Activated T-helper 9 cell treated with anti-CD3 and anti-CD28 coated beads, Interleukin-2, amount 50 U/mL, for 16 hours (primary cell): Measurements from ENCODE around the gene NR3C1.

Experiments
- DNase-seq: peaks from one replicate; pipeline ENCODE4 v3.0.0-alpha.2; 2020; ENCODE audit warnings: low read depth

The NR3C1 gene

DNA sequence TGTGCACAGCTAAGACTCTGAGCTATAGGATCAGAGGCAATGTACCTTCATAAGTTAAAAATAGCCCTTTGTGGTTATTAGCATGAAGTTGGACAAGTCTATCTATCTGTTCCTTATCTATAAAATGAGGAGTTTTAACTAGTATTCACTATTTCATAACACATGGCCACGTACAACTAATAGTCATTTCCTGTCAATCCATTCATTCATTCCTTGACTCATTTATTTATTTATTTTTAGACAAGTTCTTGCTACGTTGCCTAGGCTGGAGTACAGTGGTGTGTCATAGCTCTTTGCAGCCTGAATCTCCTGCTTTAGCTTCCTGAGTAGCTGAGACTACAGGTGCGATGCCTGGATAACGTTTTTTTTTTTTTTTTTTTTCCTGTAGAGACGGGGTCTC is 92.1 kb downstream of the NR3C1 start:
- no peak for DNase-seq

DNA sequence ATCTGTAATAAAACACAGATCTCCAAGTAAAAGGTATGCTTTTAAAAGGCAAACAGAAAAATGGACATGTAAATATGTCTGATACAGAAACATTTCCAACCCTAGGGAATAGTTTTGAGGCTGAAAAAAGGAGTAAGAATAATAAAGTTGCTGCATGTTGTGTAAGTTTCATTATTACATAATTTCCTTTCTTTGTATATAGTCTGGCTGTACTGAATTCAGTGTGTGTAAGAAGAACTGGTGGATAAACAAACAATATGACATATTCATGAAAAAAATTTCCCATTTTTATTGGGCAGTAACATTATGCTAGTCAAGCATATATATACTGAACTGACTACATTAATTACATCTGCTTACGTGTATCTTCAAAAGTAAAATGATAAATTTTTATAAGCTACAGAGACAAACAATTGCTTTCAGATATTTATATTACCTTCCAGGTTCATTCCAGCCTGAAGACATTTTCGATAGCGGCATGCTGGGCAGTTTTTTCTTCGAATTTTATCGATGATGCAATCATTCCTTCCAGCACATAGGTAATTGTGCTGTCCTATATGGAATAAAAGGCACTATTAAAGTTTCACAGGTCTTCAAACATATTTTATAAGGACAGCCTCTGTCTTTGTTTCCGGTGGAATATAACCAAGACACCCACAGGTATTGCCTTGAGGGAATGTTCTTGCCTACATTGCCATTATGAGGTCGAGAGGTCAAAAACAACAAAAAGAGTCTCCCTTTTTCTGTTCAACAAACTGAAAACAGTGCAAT is 93.6 kb downstream of the NR3C1 start:
- DNase-seq: no peak

DNA sequence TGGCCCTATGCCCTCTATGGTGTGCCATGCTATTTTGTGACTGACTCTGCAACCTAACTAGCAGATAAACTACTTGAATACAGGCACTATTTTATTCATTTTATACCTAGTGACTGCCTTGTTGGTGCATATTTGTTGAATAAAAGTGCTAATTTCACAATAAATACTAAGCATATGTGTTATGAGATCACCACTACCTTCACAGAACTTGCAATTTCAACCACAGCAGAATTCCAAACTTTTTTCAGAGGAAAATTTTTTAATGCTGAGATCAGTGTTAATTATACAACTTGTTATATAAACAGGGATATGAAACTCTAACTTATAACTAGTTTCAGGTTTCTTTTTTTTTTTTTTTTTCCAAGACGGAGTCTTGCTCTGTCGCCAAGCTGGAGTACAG is 94.8 kb downstream of the NR3C1 start:
- DNase-seq: no peak

DNA sequence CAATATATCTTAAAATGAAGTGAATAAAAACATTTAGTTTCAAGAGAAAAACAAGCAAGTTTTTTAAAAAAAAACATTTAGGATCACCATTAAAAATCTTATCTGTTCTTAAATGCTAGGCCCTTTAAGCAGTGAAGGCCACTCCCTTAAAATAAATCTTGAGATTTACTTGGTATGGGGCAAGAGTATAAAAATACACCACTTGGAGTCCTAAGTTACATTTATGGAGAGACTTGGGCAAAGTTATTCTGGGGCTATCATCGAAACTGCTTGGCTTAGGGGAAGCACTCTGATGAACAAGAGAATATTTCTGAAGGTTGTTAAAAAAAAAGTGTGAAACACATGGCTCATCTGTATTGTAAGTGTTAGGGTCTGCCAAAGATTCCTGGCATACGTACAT is 97.4 kb downstream of the NR3C1 start:
- DNase-seq: no peak

DNA sequence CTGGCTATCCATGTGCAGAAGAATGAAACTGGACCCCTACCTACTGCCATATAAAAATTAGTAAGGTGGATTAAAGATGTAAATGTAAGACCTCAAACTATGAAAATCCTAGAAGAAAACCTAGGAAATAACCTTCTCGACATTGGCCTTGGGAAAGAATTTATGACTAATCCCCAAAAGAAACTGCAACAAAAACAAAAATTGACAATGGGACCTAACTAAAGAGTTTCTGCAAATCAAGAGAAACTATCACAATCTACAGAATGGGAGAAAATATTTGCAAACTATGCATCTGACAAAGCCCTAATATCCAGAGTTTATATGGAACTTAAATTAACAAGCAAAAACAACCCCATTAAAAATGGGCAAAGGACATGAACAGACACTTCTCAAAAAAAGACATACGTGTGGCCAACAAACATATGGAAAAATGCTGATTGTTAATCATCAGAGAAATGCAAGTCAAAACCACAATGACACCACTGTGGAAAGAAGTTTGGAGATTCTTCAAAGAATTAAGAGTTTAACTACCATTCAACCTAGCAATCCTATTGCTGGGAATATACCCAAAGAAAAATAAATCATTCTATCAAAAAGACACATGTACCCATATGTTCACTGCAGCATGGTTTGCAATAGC is 98.5 kb downstream of the NR3C1 start:
- DNase-seq: no peak

DNA sequence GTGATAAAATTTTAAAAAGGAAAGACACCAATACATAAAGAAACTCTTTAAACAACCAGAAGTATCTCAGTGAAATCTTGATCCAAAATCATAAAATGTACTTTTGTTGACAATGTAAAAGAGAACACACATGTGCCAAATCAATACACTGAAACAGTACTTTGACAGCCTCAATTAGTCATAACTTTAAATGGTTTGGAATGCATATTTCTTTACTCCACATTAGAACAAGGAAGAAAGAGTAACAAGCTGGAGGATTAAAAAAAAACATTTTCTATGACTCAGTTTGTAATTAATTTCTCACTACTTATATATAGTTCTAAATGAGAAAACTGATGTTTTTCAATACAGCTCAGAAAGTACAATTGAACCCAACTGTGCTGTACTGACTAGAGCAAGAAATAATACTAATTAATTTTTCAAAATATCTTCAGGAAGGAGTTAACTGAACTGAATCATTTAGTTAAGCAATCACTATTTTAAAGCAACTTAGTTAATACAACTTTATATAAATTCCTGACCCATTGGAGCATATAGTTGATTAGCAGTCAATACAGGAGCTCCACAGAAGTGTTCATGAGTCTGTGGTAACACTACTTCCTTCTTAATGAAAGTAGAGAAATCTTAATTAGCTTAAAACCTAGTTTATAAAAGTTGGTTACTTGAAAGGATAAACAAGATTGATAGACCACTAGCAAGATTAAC is 101.0 kb downstream of the NR3C1 start:
- DNase-seq: no peak

DNA sequence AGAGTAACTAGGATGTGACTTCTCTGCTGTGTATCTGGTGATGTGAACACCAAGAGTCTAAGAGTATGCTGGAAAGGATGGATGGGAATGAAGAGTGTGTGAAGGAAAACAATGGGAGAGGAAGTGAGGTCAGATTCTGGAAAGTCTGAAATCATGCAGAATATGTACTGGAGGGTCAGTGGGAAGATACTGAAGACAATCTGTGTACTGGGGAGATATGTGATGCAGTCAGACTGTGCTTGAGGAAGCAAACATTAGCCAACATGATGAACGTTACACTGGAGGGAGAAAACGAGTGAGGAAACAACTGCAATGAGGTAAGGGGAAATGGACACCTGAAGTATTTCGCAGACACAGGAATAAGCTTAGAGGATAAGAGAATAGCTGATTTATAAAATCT is 105.7 kb downstream of the NR3C1 start:
- no peak for DNase-seq

DNA sequence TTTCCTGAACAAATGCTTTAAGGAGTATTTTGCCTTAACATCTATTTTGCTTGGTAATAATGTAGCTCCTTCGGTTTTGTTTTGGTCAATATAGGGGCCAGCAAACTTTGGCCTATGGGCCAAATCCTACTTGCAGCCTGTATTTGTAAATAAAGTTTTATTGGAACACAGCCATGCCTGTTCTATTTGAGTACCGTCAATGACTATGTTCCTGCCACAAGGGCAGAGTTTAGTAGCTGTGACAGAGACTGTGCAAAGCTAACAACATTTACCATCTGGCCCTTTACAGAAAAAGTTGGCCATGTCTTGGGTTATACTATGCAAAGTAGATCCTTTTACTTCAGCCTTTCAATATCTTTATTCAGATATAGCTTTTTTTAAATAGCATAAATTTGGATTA is 113.4 kb downstream of the NR3C1 start:
- DNase-seq: no peak

DNA sequence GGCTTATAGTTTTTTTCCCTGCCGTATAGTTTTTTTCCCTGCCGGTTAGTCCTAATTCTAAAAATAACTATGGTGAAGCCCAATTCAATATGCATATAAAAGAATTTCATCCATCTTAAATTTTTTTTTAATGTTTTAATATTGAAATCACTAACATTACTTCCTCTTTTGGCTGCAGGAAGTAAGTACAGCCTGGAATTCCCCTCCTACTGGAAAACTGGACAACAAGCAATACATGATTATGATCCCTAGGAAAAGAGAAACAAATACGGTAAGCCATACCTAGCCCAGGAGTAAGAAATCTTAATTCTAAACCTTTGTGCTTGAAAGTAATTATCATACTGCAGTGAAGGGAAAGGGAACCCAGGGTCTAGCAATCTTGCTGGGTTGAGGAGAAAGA is 119.0 kb downstream of the NR3C1 start:
- DNase-seq: no peak

DNA sequence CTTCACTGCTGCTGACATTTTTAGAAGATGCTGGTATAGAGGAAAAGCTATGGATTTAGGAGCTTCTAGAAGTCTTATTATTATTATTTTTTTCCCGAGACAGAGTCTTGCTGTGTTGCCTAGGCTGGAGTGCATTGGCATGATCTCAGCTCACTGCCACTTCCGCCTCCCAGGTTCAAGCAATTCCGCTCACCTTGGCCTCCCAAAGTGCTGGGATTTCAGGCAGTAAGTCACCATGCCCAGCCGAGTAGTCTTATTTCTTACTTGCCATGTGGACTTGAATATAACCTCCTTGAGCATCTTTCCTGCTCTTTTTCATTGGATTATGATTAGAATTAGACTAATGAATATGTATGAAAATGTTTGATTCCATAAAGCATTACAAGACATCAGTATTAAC is 119.5 kb downstream of the NR3C1 start:
- no peak for DNase-seq

DNA sequence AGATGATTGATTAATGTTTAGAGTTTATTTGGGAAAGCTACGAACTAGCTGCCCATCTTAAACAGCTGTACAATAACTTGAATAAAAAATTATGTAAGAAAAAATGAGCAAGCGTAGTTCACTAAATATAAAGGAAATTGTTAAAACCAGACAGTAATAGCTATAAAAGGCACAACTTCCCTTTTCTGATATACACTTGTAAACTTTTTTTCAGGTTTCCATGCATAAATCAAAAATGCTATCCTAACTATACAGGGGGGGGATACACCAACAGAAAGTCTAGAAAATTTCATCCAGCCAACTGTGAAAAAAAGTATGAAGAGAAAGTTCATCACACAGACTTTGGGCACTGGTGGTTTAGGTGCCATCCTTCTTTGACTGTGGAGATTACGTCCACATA is 122.3 kb downstream of the NR3C1 start:
- no peak for DNase-seq

DNA sequence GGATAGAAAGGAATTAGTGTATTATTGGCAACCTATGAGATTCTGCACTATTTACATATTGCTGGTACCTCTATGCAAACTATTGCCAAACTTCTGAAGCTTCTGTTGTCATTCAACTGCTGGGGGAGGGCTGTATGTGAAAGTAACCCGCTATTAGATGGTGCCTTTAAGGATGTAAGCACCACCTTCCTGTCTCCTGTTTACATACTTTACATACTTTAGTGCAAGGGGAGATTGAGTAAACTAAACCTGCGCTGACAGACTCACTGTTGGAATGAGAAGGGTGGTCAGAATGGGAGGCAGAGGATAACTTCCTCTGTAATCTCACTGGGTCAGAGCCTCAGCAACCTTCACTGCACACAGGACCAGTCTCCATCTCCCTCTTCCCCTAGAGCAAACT is 123.8 kb downstream of the NR3C1 start:
- no peak for DNase-seq

DNA sequence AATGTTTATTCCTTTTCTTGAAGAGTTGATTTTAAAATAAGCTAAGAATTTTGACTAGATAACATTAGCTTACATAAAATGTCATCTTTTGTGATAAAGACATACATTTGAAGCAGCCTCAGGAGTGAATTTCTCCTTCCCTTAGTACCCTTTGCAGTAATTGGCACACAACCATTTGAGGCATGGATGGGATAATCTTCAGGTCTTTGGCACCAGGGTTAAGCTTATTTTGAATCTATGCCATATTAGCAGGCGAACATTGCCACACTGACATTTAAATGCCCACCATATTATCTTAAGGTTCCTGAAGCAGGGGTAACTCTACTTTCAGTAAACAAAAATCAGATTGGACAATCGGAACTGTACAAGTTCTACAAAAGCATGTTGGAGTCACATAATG is 126.0 kb downstream of the NR3C1 start:
- no peak for DNase-seq

DNA sequence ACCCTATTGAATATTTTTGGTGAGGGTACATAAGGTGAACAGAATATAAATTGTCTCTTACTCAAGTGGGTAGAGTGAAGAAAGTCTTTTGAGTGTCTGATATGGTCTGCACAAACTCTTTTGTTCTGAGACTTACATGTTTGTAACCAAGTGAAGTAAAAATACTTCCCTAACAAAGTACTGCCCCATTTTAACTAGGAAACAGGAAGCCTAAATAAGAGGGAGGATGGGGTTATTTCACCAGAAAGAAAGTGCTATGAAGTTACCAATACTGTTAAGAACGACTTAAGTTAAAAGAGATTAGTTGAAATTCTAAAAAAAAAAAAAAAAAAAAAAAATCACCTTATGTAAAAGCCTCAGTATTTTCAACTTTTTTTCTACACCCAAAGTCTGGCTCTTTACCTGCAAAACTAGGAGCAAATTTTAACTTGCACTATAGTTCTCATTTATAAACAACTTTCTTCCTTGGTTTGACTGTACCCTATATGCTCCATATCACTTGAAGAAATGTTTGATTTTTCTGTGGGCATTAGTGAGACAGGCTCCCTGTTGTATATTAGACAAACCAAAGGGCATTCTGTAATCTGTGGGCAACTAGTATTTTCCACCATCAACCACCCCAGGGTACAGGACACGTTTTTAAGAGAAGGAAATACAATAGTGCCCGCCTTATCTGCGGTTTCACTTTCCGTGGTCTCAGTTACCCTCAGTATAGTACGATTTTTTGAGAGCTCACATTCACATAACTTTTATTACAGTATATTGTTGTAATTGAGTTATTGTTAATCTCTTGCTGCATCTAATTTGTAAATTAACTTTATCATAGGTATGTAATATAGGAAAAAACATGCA is 127.7 kb downstream of the NR3C1 start:
- DNase-seq: no peak

DNA sequence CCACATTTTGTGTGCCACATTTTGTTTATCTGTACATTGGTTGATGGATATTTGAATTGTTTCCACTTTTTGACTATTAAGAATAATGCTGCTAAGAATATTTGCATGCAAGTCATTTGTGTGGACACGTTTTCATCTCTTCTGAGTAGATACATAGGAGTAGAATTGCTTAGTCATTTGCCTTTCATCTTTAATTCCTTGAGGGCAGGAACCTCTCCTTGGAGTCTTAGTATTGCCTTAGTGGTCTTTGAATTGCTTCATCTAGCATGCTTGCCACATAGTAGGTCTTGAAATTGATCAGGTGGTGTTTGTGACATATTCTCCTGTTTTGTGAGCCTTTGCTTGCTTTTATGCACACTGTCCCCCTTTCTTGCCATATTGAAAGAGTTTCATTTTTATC is 128.5 kb downstream of the NR3C1 start:
- DNase-seq: no peak

DNA sequence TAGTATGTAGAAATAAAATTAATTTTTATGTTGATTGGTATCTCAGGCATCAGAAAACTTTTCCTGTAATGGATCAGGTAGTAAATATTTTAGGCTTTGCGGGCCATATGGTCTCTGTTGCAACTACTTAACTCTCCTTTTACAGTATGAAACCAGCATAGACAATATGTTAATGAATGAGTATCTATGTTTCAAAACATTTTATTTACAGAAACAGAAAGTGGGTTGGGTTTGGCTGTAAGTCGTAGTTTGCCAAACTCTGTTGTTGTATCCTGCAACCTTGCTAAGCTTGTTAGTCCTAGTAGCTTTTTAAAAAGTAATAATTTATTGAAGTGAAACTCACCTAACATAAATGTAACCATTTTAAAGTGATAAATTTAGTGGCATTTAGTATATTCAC is 132.1 kb downstream of the NR3C1 start:
- DNase-seq: no peak

DNA sequence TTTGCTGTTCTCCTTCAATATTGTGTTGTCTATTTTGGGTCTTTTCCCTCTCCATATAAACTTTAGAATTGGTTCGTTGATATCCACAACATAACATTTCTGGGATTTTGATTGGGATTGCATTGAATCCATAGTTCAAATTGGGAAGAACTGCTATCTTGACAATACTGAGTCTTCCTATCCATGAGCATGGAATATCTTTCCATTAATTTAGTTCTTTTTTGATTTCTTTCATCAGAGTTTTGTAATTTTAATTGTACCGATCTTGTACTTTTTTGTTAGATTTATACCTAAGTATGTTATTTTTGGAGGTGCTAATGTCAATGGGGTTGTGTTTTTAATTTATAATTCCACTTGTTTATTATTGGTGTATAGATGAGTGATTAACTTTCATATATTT is 135.1 kb downstream of the NR3C1 start:
- no peak for DNase-seq

DNA sequence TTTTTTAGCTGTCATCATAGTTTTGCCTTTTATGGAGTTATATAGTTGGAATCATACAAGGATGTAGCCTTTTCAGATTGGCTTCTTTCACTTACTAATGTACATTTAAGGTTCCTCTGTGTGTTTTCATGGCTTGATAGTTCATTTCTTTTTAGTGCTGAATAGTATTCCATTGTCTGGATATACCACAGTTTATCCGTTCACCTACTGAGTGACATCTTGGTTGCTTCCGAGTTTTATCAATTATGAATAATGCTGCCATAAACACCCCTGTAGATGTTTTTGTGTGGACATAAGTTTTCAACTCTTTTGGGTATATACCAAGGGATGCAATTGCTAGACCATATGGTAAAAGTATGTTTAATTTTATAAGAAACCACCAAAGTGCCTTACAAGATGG is 136.3 kb downstream of the NR3C1 start:
- no peak for DNase-seq

DNA sequence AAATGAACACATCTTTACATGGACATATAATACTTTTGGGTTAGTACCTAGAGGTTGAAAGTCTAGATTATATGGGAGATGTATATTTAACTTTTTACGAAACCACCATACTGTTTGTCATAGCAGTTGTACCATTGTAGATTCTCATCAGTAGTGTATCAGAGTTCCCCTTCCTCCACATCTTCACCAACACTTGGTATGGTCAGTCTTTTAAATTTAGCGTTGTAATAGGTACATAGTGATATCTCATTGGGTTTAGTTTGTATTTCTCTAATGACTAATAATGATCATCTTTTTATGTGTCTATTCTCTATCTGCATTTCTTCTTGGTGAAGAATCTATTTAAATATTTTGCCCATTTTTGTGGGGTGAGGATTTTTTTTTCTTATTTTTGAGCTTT is 137.5 kb downstream of the NR3C1 start:
- no peak for DNase-seq

DNA sequence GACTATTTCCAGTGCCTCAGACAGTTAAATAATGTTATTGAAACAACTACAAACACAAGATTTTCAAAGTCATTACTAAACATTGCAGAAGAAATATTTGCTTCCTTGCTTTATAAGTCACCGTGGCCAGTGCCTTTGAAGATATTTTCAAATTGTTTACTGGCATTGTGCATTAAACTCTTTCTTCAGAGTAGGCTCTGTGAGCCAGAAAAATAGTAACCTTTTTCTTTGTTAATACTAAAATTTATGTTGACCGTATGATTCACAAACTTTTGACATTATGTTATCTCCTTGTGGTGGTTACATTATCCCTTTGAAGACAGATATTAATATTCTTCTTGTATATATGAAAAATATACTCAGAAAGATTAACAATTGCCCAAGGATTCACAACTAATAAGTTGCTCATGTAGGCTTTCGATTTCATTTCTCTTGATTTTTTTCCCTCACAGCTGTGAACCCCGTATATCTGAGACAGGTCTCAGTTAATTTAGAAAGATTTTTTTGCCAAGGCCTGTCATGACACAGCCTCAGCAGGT is 140.1 kb downstream of the NR3C1 start:
- no peak for DNase-seq

DNA sequence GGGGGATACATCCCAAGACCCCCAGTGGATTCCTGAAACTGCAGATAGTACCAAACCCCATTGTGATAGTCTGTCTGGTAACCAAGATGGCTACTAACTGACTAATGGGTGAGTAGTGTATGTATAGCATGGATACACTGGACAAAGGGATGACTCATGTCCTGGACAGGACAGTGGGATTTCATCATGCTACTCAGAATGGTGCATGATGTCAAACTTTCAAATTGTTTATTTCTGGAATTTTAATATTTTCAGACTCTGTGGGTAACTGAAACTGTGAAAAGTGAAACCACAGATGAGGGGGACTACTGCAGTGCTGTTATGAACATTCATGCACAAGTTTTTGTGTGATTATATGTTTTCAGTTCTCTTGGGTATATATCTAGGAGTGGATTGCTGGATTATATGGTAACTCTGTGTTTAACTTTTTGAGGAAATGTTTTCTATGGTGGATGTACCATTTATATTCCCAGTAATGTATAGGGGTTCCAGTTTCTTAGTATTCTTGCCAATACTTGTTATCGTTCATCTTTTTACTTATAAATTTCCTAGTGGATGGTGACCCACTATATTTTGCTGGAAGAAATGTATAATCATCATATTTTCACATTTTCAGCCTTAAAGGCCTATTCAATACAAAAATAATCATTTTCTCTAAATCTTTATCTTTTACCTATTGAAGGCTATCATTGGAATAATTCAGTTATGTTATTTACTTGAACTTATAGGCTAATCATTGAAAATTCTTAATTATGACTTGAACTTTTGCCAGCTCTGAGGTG is 140.9 kb downstream of the NR3C1 start:
- no peak for DNase-seq
